Astrocyte (in vitro differentiated cells and primary cell): ENCODE results near the gene SAXO2. TPM values are rescaled to one million over a fixed set of nuclear protein-coding genes. Genes with fewer than 3 reads are reported as not detected.
"Not testable (repeated sequence)": the region's sequence is repeated elsewhere in the genome, so short reads cannot be mapped to it uniquely, and the experiment has no call there.

Experiments
- DNase-seq: peaks from one replicate; pipeline ENCODE4 v3.0.0-alpha.2; 2010; ENCODE audit warnings: low read depth
- FAIRE-seq: peaks from 2 replicates; lab custom pipeline; 2011; peaks lifted over from hg19 to GRCh38; lab: Jason Lieb, UNC
- H2AFZ ChIP-seq: 2 replicates; pipeline ENCODE4 v1.6.0; 2012; ENCODE audit warnings: low read depth, low read length, inconsistent platforms
- H3K27ac ChIP-seq: 2 replicates; pipeline ENCODE4 v1.5.1; 2011; ENCODE audit warnings: low read depth, low read length, inconsistent platforms
- H3K27me3 ChIP-seq: 2 replicates; pipeline ENCODE4 v1.6.0; 2011; ENCODE audit warnings: low read length, inconsistent platforms; ENCODE audit not compliant: insufficient read depth
- H3K36me3 ChIP-seq: 2 replicates; pipeline ENCODE4 v1.5.1; 2011; ENCODE audit warnings: low read length, inconsistent platforms; ENCODE audit not compliant: insufficient read depth
- H3K4me1 ChIP-seq: 2 replicates; pipeline ENCODE4 v1.5.1; 2011; ENCODE audit warnings: low read length, inconsistent platforms; ENCODE audit not compliant: insufficient read depth
- H3K4me2 ChIP-seq: 2 replicates; pipeline ENCODE4 v1.6.0; 2012; ENCODE audit warnings: low read length, inconsistent platforms
- H3K4me3 ChIP-seq: 2 replicates; pipeline ENCODE4 v1.5.1; 2011; ENCODE audit warnings: low read depth, mild to moderate bottlenecking, low read length, inconsistent platforms; ENCODE audit not compliant: insufficient read depth
- H3K79me2 ChIP-seq: 2 replicates; pipeline ENCODE4 v1.6.0; 2012; ENCODE audit warnings: mild to moderate bottlenecking, low read length, inconsistent platforms; ENCODE audit not compliant: insufficient read depth
- H3K9ac ChIP-seq: 2 replicates; pipeline ENCODE4 v1.6.0; 2012; ENCODE audit warnings: mild to moderate bottlenecking, low read length, inconsistent platforms
- H3K9me3 ChIP-seq: 2 replicates; pipeline ENCODE4 v1.5.1; 2012; ENCODE audit warnings: low read depth, mild to moderate bottlenecking, low read length, inconsistent platforms; ENCODE audit not compliant: insufficient read depth
- H4K20me1 ChIP-seq: 2 replicates; pipeline ENCODE4 v1.6.0; 2012; ENCODE audit warnings: low read length, inconsistent platforms; ENCODE audit not compliant: insufficient read depth
- H3K27ac Mint-ChIP-seq: one replicate; pipeline ENCODE4 v1.8.0; 2021; ENCODE audit warnings: mild to moderate bottlenecking, mixed read lengths; ENCODE audit not compliant: unreplicated experiment
- H3K27me3 Mint-ChIP-seq: one replicate; pipeline ENCODE4 v1.8.0; 2021; ENCODE audit warnings: low read depth, mixed read lengths; ENCODE audit not compliant: unreplicated experiment
- H3K36me3 Mint-ChIP-seq: one replicate; pipeline ENCODE4 v1.8.0; 2021; ENCODE audit warnings: low read depth, mixed read lengths; ENCODE audit not compliant: unreplicated experiment
- H3K4me1 Mint-ChIP-seq: one replicate; pipeline ENCODE4 v1.8.0; 2021; ENCODE audit warnings: low read depth, mixed read lengths; ENCODE audit not compliant: unreplicated experiment
- H3K4me3 Mint-ChIP-seq: one replicate; pipeline ENCODE4 v1.8.0; 2021; ENCODE audit warnings: mild to moderate bottlenecking, moderate library complexity, mixed read lengths; ENCODE audit not compliant: unreplicated experiment
- H3K9me3 Mint-ChIP-seq: one replicate; pipeline ENCODE4 v1.8.0; 2021; ENCODE audit warnings: mild to moderate bottlenecking, mixed read lengths; ENCODE audit not compliant: unreplicated experiment
- total RNA-seq: library from RNA; stranded (reverse); gene quantifications from 2 replicates; pipeline ENCODE4 v1.2.1, GENCODE V29; 2021

The SAXO2 gene
- total RNA-seq, 1 donor from 2014 or later = 1.2 TPM

DNA sequence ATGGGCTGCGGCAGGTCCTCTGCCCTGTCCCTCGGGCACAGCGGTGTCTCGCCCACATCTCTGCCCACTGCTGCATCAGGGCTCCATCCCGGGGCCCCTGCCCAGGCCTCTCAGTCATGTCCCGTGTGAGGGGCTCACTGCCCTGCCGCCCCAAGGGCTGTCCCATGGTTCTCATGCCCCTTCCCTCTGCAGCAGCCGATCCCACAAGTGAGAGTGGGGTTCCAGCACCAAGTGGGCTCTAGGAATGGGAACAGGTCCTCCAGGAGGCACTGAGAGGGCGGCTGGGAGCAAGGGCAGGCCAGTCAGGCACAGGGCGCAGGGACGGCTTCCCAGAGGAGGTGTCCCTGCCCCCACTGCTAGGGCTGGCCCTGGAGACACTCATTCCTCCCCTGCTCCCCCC is 68.3 kb downstream of the SAXO2 start:
- H3K79me2 ChIP-seq, H3K27ac Mint-ChIP-seq, DNase-seq, H3K36me3 ChIP-seq, H4K20me1 ChIP-seq, H3K4me3 Mint-ChIP-seq, H3K4me1 ChIP-seq, H3K36me3 Mint-ChIP-seq, H3K9me3 ChIP-seq, H3K9me3 Mint-ChIP-seq, H3K4me2 ChIP-seq, H3K27ac ChIP-seq, H3K4me3 ChIP-seq, FAIRE-seq, H3K4me1 Mint-ChIP-seq, H3K9ac ChIP-seq, H3K27me3 Mint-ChIP-seq, H3K27me3 ChIP-seq, H2AFZ ChIP-seq: not testable (repeated sequence)

GRCh38 chr15:82331576-82332304 is 69.1 kb downstream of the SAXO2 start:
- not testable (repeated sequence) for H3K27ac ChIP-seq, H3K4me2 ChIP-seq, H4K20me1 ChIP-seq, FAIRE-seq, H3K27ac Mint-ChIP-seq, H3K9me3 ChIP-seq, H3K9me3 Mint-ChIP-seq, H3K79me2 ChIP-seq, H3K9ac ChIP-seq, H3K36me3 ChIP-seq, H3K4me1 Mint-ChIP-seq, DNase-seq, H3K36me3 Mint-ChIP-seq, H3K4me1 ChIP-seq, H2AFZ ChIP-seq, H3K27me3 ChIP-seq, H3K4me3 ChIP-seq, H3K4me3 Mint-ChIP-seq, H3K27me3 Mint-ChIP-seq

- not testable (repeated sequence) for H3K9me3 ChIP-seq, H3K27ac ChIP-seq, H3K4me2 ChIP-seq, DNase-seq, H3K9ac ChIP-seq, H3K4me3 ChIP-seq, H3K27ac Mint-ChIP-seq, H3K36me3 Mint-ChIP-seq, H3K27me3 ChIP-seq, H3K79me2 ChIP-seq, H3K9me3 Mint-ChIP-seq, H3K36me3 ChIP-seq, H2AFZ ChIP-seq, H3K4me3 Mint-ChIP-seq, H3K27me3 Mint-ChIP-seq, H3K4me1 Mint-ChIP-seq, H3K4me1 ChIP-seq, FAIRE-seq, H4K20me1 ChIP-seq
Observed at GRCh38 chr15:82332711-82333602, 70.3 kb downstream of the SAXO2 start.

GRCh38 chr15:82333603-82334553 is 71.3 kb downstream of the SAXO2 start:
- not testable (repeated sequence) for H3K36me3 ChIP-seq, H3K27ac Mint-ChIP-seq, H3K36me3 Mint-ChIP-seq, H4K20me1 ChIP-seq, H3K4me2 ChIP-seq, FAIRE-seq, H3K79me2 ChIP-seq, DNase-seq, H3K9me3 ChIP-seq, H3K9me3 Mint-ChIP-seq, H3K9ac ChIP-seq, H3K4me3 ChIP-seq, H3K4me3 Mint-ChIP-seq, H3K27me3 Mint-ChIP-seq, H3K4me1 ChIP-seq, H3K27me3 ChIP-seq, H3K27ac ChIP-seq, H2AFZ ChIP-seq, H3K4me1 Mint-ChIP-seq

Other genes starting within 250 kb of the SAXO2 start
- 18.7 and 19.1 TPM in 2 replicates for gene MEX3B, start 216.8 kb upstream of the SAXO2 start, total RNA-seq
- gene EFL1, start 84 bp upstream of the SAXO2 start, total RNA-seq = 13.6 and 13.7 TPM in 2 replicates
- 0.12 and 0.30 TPM in 2 replicates for gene GOLGA6L10, start 86.7 kb downstream of the SAXO2 start, total RNA-seq
- gene GOLGA6L9, start 167.0 kb downstream of the SAXO2 start, total RNA-seq = 5.2 and 6.0 TPM in 2 replicates